Measurements from ENCODE around the gene GON7.
A peak's percentile ranks its signal among the peaks of the same experiment; 100 is the strongest.
"Not testable (repeated sequence)": the region's sequence is repeated elsewhere in the genome, so short reads cannot be mapped to it uniquely, and the experiment has no call there.

Gene GON7, protein sequence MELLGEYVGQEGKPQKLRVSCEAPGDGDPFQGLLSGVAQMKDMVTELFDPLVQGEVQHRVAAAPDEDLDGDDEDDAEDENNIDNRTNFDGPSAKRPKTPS

DNA sequence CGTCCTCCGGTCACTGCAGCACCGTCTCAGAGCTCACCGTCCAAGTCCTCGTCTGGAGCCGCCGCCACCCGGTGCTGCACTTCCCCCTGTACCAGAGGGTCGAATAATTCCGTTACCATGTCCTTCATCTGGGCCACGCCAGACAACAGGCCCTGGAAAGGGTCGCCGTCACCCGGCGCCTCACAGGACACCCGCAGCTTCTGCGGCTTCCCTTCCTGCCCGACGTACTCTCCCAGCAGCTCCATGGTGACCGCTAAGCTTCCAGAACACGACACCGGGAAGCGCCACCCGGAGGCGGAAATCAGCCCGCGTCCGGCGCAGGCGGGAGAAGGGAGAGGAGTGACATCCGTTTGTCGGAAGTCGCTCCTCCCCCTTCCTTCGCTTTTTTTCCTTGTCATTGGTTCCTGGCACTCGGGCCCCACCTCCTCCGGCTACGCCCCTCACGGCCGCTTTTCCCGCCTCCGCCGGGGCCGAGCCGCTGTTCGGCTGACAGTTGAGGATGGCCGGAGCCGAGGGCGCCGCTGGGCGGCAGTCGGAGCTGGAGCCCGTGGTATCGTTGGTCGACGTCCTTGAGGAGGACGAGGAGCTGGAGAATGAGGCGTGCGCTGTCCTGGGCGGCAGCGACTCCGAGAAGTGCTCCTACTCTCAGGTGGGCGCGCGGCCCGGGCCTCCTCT, at the start of gene GON7, which contains the start of gene UBR7:
Gene GON7 (minus strand): TSS at position 273 of the 675 bp plus-strand sequence. CDS start 28 bp downstream, at position 245.
Gene UBR7 (plus strand): TSS at position 464 of the 675 bp plus-strand sequence. CDS start 36 bp downstream, at position 500.
- DNase-seq, result peak; percentile 92

DNA sequence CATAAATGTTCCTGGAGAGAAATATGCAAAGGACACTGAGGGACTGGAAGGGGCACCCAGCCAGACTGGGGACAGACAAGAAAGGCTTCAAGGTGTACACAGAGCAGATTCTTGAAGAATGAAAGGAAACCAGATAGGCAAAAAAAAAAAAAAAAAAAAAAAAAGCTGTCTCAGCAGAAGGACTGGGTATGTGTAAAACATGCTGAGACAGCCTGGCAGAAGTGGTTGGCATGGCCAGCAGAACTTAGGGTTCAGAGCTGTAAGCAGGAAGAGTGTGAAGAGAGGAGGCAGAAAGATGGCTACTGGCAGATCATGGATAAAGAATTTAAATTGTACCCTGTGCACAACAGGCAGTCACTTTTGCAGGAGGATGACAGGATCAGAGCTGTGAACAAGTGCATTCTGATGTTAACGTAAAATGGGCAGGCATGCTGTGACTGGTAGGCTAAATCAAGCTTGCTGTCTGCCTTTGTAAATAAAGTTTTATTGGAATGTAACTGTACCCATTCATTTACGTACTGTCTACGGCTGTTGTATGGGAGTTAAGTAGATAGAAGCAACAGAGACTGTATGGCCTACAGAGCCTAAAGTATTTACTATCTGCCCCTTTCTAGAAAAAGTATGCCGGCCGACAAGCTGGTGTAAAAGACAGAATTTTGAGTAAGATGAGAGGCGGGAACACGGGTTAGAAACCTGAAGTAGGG, 42.4 kb upstream of the GON7 start:
- DNase-seq, result no peak

DNA sequence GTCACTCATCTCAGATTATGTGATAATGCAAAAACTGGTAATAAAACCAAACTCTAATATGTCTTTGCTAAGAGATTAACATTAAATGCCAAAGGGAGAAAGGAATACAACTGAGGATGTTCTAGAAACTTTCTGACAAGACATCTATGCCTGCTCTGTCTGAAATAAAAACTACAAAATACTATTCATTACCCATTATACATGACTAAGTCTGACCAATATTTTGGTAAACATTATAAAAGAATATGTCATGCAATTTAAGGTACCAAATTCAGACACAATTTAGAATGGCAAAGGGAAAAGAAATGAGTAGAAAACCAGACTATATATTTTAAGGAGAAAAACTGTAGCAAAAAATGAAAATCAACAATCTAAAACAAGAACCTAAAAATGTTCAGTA, 39.7 kb upstream of the GON7 start:
- DNase-seq, result no peak

DNA sequence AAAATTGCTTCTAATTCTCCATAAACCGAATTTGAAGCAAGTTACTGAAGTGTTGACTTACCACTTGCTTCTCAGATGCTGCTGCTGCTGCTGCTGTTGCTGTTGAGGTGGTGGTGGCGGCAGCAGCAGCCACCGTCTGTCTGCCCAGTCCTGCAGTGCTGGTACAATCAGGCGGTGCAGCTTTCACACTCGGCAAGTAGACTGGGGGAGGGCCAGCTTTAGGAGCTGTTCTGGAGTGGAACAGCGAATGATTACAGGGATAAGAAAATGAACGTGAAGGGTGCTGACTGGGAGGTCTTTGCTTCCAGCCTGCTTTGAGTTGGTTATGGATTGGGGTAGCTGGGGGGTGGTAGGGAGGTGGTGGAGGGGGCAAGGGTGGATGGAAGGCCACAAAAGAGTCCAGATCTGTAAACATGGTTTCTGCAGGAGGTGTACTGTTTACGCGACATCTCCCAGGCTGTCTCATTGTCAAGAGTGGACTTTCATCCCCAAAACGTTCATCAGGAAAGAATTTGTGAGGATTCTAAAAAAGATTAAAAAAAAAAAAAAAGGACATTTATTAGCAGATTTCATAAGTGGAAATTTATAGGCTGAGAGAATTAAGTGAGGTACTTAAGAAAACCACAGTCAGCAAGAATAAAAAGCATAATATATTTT, 39.0 kb upstream of the GON7 start:
- no peak for DNase-seq

DNA sequence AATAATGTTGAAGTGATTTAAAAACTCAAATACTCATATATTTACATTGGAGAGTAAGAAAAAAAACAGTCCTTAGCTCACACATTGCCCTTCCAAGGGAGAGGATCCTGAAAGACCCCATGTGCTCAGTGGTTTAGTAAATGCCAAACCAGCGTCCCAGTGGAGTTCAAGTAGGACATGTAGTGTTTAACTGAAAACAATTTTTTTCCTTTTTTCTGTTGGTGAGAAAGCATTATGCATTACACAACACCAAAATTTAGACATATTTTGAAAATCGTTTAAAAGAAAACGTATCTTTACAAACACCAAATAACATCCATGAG, 33.8 kb upstream of the GON7 start:
- no peak for DNase-seq

DNA sequence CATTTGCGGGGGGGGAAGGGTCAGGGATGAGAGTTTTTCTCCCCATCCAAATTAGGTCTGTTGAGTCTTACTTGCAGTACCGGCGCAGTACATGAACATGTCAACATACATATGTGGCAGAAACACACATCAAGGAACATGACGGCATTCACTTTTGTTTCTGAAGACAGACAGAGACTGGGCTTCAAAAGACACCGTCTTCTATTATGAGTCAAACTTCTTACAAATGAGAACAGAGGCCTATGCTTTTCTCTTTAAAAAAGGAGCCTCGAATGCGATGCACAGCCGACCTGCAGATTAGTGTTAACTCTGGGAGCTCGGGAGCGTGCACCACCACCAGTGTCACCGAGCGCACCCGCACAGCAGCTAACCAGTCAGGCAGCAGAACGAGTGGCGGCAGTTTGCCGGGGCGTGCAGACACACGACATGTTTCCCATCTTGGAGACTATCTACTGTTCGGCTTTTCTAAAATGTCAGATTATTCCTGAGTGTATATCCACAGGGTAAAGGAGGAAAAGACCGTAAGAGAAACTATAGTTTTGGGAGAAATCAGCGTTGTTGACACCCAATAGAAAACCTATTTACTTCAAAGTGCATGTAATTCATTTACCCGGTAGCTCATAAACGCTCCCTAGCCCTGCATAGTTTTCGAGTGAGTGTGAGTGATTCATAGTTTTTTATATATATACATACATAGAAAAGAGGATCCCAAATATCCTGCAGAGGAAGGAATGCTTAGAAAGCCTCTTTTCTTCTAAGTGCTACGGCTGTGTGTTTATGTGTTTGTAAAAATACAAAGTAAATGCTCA, 33.2 kb upstream of the GON7 start:
- no peak for DNase-seq

DNA sequence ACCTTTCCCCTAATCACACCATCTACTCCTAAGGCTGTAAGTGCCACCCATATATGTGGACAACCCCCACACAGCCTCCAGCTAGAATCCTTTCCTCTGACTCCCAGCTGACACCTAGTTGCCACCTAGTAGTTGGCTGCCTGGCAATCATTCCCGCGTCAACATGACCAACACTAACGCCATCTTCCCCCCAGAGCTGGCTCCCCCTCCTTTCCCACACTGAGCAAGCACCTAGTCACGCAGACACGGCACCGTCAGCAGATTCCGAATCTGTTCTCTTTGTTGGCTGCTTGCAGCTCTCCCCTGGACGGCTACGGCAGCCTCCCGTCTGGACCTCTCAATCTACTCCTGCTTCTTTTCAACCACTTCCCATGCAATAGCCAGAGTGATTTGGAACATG, 27.9 kb upstream of the GON7 start:
- DNase-seq, result no peak

DNA sequence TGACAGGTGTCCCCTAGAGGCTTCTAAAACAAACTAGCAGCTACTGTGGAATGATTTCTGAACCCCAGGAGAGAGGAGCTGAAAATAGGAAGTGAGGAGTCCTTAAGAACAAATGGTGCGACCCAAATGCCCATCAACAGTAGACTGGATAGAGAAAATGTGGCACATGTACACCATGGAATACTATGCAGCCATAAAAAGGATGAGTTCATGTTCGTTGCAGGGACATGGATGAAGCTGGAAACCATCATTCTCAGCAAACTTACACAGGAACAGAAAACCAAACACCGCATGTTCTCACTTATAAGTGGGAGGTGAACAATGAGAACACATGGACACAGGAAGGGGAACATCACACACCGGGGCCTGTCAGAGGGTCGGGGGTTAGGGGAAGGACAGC, 26.2 kb upstream of the GON7 start:
- not testable (repeated sequence) for DNase-seq

DNA sequence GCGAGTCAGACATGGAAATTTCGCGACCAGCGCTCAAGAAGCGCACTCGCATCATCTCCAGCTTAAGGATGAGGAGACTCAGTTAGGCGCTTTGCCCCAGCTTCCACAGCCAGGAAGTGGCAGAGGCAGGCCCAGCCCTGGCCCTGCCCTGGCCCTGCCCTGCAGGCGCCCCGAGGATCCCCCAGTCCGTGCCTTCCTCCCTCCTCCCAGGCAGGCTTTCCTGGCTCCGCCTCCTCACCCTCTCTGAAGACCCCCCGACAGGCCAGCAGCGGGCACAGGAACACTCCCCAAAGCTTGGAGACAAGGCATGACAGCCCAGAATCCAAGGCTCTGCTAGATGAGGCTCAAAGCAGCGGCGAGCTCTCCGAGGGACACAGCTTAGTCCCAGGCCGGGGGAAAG, 25.3 kb upstream of the GON7 start:
- DNase-seq, result no peak

DNA sequence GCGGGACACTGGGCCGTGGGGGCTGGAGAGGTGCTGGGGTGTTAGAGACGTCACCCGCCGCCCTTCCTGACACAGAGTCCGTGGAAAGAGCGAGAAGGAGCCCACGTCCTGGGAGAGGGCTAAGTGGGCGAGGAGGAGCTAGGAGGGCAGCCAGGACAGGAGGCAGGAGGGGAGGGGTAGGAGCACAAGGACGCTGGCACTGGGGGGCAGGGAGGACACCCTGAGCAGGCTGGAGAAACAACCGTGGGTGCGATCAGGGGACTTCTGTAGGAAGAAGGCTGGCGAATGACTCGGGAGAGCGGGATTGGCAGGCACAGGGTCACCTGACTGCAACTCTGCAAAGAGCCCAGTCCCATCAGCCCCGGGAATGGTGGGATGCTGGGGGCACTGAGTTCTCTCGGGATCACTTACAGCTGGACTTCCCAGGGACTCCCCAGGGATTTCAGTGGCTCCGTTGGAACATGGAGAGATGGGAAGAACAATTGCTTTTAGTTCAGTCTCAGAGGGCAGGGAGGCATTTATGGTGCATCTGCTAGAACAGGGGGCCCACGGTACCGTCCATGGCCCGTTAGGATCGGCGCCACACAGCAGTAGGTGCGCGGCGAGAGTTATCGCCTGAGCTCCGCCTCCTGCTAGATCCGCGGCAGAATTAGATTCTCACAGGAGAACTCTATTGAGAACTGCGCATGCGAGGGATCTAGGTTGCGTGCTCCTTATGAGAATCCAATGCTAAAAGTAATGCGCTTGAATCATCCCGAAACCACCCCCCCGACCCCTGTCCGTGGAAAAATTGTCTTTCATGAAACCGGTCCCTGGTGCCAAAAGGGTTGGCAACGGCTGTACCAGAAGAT, 24.5 kb upstream of the GON7 start:
- DNase-seq, result peak; percentile 69

DNA sequence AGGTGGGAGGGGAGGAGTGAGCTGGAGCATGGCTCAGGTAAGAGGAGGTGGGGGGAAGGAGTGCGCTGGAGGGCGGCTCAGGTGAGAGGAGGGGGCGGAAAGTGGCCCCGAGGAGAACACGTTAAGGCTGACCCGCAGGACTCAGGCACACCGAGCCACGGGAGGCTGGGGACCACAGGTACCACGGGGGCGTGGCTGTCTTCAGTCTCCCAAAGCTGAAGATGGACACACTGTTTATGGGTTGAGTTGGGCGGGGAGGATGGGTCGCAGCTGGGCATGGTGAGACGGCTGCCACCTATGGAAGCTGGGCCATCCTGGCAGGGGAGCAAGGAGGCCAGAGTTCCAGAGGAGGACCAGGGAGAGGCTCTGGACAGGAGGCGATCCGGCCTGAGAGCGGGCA, 23.7 kb upstream of the GON7 start:
- no peak for DNase-seq

DNA sequence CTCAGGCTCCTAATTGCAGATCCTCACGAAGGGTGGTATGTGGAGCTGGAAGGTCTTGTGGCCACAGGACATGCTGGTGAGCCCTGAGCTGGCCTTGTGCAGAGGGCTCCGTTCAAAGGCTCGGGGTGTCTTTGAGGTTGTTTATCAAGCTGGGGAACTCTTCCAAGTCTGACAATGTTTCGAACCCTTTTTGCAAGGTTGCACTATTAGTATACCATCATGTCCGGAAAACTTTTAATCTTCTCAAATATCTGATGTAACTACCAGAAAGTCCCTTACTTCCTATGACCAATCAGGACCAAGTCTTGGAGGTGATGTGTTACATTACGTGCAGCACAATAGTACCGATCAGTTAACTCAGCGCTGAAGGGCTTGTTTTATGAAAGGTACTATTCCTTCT, 21.7 kb upstream of the GON7 start:
- no peak for DNase-seq

DNA sequence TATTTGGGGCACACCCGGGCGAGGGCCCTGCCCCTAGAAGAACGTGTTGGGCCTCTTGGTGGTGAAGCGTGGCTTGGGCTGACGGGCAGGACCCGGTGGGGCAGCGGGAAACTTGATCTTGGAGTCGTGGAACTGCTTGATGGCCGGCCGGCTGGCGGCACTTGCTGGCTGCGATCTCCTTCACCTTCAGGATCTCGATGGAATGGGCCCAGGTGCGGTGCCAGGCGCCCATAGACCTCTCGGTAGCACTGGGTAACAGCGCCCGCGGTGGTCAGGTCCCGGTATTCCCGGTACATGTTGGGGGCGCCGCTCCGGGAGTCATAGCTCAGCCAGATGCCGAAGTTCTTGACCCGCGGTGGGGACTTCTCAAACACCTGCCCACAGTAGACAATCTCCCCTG, 16.7 kb upstream of the GON7 start:
- DNase-seq, result no peak

DNA sequence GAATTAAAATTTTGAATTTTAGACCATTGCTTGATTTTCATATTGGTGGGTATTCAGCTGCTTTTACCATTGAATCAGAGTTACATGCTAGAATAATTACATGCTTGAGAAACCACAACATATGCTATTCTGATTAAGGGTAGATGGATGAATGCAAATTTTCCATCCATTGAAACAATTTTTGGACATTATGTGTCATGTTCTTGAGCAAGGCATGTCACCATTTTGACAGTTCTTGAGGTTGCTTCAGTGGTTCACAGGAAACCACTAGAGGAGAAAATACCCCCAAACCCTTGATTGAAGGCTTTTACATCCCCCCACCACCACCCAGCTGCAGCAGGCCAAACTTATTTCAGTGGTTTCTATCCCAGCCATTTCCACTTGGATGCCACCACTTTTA, 13.6 kb upstream of the GON7 start:
- DNase-seq, result no peak

DNA sequence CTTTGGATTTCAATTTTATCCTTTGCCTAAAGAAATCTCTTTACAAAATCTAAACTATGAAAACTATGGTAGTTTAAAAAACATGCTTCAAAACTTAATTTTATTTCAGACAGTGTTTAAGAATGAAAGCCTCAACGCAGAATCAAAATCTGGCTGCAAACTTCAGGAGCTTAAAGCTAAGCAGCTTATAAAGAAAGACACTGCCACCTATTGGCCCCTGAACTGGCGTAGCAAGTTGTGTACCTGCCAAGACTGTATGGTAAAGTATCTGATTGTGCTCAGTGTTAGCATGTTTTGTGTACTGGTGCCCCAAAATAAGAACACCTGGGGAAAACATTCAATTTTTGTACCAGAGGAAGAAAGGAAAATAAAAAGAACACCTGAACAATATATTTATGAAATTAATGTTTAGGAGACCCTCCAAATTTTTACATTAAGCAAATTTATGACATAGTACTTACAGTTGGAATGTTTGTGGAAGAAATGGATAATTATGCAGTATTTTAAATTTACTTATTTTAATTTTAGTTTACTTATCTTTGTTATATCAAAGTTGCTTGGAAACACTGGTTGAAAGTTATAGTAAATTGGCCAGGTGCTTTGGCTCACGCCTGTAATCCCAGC, 12.3 kb upstream of the GON7 start:
- peak; percentile 46 for DNase-seq

DNA sequence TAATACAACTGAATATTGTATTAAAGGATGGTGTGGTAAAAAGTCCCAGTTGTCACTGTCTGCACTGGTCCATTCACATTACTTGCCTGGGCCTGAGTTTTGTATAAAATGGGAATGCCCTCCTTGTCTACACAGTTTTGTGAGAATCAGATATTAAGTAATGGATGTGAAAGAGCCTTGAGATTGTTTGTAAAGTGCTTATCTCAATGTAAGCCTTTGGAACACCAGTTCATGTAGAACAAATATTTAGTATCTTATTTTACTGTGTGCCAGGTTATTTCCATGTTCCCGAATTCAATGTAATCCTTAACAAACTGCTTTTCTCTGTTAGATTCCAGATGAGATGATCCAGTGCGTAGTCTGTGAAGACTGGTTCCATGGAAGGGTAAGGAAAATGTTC, 7.7 kb upstream of the GON7 start:
- no peak for DNase-seq

DNA sequence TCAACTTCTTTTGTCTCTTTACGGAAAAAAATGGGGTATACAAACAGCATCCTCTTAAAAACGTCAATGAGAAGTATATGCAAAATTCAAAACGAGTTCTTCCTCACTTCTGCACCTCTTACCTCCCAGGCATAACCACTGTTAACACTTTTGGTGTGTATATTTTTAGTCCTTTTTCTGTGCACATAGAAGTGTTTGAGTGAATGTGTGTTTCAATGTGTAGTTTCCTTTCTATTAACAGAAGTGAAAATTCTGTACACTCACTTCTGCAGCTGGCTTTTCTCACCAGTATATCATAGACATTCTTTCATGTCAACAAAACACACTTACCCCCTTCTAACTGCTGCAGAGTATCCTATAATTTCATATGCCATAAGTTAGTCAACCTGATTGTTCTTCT, 5.6 kb upstream of the GON7 start:
- DNase-seq, result no peak

DNA sequence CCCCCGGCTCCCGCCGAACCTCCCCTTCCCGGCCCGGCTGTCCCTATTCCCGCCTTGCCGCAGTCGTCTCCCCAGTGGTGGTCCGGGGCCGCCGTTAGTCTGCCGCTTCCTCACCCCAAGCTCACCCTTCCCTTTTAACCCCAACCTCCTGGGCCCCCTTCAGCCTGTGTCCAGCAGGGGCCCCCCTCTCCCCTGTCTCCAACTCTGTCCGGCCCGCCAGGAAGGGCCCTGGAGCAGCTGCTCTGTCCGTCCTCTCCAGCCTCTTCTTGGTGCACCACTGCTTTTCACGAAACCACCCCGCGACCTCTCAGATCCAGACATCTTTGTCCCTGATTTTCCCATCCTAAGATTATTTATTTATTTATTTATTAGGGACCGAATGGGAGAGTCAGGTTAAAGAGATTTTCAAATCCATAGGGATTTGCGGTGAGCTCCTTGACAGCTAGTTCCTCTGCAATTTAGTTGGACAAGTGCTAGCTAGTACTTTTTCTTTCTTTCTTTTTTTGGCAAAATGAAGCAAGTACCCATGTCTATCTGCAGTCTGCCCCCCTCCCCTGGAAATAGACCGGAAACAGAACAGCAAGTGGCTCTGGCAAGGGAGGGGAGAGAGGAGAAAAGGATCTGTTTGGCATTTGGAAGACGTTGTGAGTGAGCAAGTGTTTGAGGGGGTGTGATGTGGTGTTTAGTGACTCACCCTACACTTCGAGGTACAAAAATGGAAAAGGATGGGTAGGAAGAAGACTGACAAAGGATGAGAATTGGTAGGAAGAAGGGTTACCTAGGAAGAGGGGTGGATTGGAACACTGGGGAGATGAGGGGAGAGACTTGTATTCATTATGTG, 823 bp upstream of the GON7 start:
- peak; percentile 10 for DNase-seq

DNA sequence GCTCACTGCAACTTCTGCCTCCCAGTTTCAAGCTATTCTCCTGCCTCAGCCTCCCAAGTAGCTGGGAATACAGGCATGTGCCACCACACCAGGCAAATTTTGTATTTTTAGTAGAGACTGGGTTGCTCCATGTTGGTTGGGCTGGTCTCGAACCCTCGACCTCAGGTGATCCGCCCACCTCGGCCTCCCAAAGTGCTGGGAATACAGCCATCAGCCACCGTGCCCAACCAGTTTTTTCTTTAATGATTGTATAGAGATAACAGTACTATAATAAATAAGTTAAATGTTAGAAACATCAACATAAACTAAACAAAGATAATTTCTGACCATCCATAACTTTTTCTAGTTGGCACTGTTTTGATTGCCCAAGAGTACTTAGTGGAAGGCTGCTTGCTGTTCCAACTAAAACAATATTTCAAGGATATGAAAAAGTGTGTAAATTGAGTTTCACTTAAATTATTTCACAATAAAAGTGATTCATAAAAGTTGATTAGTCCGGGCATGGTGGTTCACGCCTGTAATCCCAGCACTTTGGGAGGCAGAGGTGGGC, 5.6 kb downstream of the GON7 start:
- no peak for DNase-seq

DNA sequence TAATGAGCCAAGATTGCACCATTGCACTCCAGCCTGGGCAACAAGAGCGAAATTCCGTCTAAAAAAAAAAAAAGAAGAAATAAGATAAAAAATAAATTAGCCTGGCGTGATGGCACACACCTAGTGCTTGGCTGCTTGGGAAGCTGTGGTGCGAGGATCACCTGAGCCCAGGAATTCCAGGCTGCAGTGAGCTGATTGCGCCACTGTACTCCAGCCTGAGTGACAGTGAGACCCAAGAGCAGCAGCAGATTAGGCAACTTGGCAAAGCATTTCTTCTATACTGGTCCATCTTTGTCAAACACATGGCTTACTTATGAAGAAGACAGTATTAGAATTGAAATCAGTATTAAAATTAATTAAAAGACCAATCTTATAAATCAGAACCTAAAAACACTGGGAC, 6.3 kb downstream of the GON7 start:
- DNase-seq, result no peak

DNA sequence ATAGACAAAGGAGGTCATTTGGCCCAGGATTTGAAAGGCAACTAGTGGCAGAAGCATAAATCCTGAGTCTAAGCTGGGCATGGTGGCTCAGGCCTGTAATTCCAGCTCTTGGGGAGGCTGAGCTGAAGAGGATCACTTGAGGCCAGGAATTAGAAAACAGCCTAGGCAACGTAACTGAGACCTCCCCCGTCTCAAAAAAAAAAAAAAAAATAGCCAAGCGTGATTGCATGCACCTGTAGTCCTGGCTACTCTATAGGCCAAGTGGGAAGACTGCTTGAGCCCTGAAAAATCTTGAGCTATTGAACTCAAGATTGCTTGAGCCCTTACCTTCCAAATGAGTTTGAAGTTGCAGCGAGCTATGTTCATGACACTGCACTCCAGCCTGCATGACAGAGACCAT, 7.8 kb downstream of the GON7 start:
- no peak for DNase-seq

Measured in NCI-H510A treated with DMSO at 0.1 percent for 48 hours (cell line).